Subcutaneous abdominal adipose tissue (tissue), 5 donors: Measurements from ENCODE around the gene HECW1.

Source experiments
- H3K27ac ChIP-seq: one replicate; pipeline ENCODE4 v1.7.0; 2013; ENCODE audit warnings: low read depth, mild to moderate bottlenecking, inconsistent platforms, low read length, moderate library complexity
- H3K27me3 ChIP-seq, 5 donors: one replicate each; pipeline ENCODE4 v1.7.0; 2013; ENCODE audit warnings: low read length in 5 of 5, inconsistent platforms in 1 of 5; ENCODE audit not compliant: control insufficient read depth in 5 of 5, insufficient read depth in 4 of 5
- H3K36me3 ChIP-seq, 5 donors: one replicate each; pipeline ENCODE4 v1.7.0; 2013; ENCODE audit warnings: low read length in 5 of 5; ENCODE audit not compliant: control insufficient read depth in 5 of 5, insufficient read depth in 5 of 5
- H3K4me1 ChIP-seq, 5 donors: one replicate each; pipeline ENCODE4 v1.7.0; 2013; ENCODE audit warnings: low read length in 5 of 5, mild to moderate bottlenecking in 3 of 5, moderate library complexity in 1 of 5; ENCODE audit not compliant: control insufficient read depth in 5 of 5, insufficient read depth in 5 of 5
- H3K4me3 ChIP-seq, 5 donors: one replicate each; pipeline ENCODE4 v1.7.0; 2013; ENCODE audit warnings: low read length in 5 of 5, low read depth in 1 of 5
- H3K9ac ChIP-seq, 5 donors: one replicate each; pipeline ENCODE4 v1.7.0; 2013; ENCODE audit warnings: low read length in 5 of 5, mild to moderate bottlenecking in 4 of 5, moderate library complexity in 3 of 5
- H3K9me3 ChIP-seq, 5 donors: one replicate each; pipeline ENCODE4 v1.7.0; 2013; ENCODE audit warnings: low read length in 5 of 5; ENCODE audit not compliant: control insufficient read depth in 5 of 5
- donor health status: healthy.
- donor health status: healthy.
- donor health status: healthy.
- donor health status: healthy.
- donor health status: healthy.

The HECW1 gene

DNA sequence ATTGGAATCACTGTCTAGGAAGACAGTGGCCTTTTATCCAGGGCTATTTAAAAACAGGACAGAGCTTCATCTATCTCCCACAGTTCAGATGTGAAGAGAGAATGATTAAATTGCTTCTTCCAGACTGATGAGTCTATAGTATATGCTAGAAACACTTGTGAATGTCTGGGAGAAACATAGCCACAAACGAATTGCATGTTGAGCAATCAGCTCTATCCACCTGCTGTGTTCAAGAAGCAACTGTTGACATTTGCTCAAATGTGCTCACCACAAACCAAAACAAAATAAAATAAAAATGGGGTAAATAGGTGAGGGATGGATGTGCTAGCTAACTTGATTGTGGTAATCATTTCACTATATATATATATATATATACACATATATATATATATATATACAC is 195.1 kb downstream of the HECW1 start:
- Histone ChIP-seq H3K9ac (no peak overlapping the region), H3K9me3 (no peaks in the 10 kb centered on the region), H3K4me1 (no peaks in the 10 kb centered on the region), H3K36me3 (no peaks in the 10 kb centered on the region), H3K27ac (no peak overlapping the region), H3K4me3 (no peak overlapping the region), H3K27me3 (peaks cover 0 to 6% (median 1%) of the 10 kb centered on the region in 5 donors)

DNA sequence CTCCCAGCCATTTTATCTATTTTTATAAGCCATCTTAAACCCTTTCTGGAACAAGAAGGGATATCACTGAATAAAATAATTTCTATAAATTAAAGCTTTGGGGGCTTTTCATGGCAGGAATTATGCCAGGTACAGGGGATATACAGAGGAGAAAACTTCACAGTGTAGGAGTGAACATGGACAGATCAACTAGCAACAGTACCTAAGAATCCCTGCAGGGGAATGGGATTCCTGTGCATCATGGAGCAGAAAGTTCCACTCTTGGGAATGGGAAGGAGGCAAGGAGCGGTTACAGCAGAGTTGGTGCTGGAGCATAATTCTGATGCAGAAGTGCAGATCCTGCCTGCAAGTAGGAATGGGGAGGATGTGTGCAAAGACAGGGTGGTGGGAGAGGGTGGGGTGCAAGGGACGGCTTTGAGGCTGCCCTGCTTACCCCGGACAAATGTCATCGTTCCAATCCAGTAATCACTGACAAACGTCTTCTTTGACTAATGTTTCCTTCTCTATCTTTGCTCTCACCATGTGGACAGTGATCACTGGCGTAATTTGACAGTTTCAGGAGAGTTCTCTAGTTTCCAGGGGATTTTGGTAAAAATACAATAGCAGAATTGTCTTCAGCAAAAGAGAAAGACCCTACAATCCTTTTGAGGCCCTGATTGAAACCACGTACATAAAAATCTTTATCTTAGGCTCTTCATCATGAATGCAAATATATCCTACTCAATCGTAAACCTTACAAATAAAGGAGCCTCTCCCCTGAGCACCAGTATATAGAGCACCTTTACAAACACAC is 196.7 kb downstream of the HECW1 start:
- Histone ChIP-seq H3K27ac (no peak overlapping the region), H3K9me3 (no peaks in the 10 kb centered on the region), H3K9ac (no peak overlapping the region), H3K4me1 (no peaks in the 10 kb centered on the region), H3K4me3 (no peak overlapping the region), H3K27me3 (peaks cover 0 to 1% (median 0%) of the 10 kb centered on the region in 5 donors), H3K36me3 (no peaks in the 10 kb centered on the region)

DNA sequence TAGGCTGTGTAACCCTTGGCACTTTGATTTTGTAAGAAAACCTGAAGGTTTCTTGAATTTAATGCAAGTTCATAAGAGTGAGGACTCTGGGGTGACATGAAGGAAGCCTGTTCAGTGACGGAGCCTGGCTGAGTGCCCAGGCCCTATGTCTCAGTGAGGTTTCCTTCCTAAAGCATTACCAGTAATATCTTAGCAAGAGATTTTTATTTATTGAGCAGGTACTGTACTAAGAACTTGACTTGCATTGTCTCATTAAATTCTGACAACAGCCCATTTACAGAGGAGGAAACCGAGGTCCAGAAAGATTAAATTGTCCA is 197.2 kb downstream of the HECW1 start:
- H3K27me3 ChIP-seq: no peaks in the 10 kb centered on the region
- H3K4me1 ChIP-seq: no peaks in the 10 kb centered on the region
- no peaks in the 10 kb centered on the region for H3K36me3 ChIP-seq
- H3K27ac ChIP-seq: no peak overlapping the region
- H3K9me3 ChIP-seq: no peaks in the 10 kb centered on the region
- H3K4me3 ChIP-seq: no peak overlapping the region
- H3K9ac ChIP-seq: no peak overlapping the region

DNA sequence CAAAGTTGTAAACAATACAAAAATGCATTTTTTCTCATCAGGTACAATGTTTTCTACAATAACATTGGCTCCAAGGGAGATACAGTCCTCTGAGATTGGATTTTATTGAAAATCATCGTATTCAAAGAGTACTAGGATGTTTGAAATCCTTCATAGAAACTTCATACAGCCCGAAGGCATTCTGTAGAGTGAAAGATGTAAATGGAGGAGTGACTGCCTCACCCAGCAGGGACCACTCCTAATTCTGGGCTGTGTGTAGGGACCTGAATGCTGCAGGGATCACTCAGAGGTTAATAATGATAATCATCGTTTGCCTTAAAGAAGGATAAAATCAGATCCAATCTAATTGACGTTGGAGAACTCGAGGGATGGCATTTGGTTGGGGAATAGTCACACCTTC is 198.6 kb downstream of the HECW1 start:
- H3K9ac ChIP-seq: no peak overlapping the region
- H3K4me1 ChIP-seq: no peaks in the 10 kb centered on the region
- H3K27me3 ChIP-seq: no peaks in the 10 kb centered on the region
- no peak overlapping the region for H3K4me3 ChIP-seq
- no peaks in the 10 kb centered on the region for H3K36me3 ChIP-seq
- no peak overlapping the region for H3K27ac ChIP-seq
- H3K9me3 ChIP-seq: no peaks in the 10 kb centered on the region

DNA sequence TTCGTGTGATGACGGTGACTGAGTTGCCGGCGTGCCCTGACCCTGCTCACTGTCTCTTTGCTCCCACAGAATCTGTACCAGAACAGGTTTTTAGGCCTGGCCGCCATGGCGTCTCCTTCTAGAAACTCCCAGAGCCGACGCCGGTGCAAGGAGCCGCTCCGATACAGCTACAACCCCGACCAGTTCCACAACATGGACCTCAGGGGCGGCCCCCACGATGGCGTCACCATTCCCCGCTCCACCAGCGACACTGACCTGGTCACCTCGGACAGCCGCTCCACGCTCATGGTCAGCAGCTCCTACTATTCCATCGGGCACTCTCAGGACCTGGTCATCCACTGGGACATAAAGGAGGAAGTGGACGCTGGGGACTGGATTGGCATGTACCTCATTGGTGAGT is 199.2 kb downstream of the HECW1 start:
- H3K4me1 ChIP-seq: no peaks in the 10 kb centered on the region
- H3K9ac ChIP-seq: no peak overlapping the region
- no peaks in the 10 kb centered on the region for H3K36me3 ChIP-seq
- no peaks in the 10 kb centered on the region for H3K9me3 ChIP-seq
- no peak overlapping the region for H3K27ac ChIP-seq
- no peak overlapping the region for H3K4me3 ChIP-seq
- H3K27me3 ChIP-seq: no peaks in the 10 kb centered on the region

DNA sequence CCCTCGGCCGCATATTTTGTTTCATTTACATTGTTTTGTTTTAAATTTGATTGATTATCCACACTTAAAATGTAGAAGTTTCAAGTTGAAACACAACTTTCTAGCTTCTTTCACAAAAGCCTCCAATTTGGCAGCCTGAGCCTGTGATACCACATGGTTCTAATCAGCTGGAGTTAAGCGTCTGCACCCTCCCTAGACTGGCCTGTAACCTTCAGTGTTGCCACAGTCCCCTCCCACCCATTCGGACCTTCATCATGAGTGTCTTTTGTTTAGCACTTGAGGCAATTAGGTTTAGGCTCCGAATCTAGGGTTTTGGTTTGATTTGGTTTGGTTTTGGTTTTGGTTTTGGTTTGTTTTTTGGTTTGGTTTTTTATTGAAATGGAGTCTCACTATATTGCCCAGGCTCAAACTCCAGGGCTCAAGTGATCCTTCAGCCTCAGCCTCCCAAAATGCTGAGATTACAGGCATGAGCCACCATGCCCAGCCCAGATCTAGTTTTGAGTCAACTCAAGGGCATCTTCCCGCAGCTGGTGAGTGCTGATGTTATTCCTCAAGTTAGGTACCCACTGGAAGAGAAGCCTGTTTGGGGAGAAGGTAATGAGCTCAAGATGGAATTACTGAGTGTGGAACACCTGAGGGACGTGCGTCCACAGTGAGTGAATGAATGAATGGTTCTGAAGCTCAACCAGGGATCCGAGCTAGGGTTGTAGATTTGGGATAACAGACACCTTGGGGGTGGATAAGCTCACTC is 201.4 kb downstream of the HECW1 start:
- H3K4me3 ChIP-seq: no peak overlapping the region
- no peak overlapping the region for H3K27ac ChIP-seq
- no peaks in the 10 kb centered on the region for H3K36me3 ChIP-seq
- no peaks in the 10 kb centered on the region for H3K27me3 ChIP-seq
- H3K9me3 ChIP-seq: no peaks in the 10 kb centered on the region
- H3K9ac ChIP-seq: no peak overlapping the region
- peaks cover 0 to 13% (median 4%) of the 10 kb centered on the region in 5 donors for H3K4me1 ChIP-seq

DNA sequence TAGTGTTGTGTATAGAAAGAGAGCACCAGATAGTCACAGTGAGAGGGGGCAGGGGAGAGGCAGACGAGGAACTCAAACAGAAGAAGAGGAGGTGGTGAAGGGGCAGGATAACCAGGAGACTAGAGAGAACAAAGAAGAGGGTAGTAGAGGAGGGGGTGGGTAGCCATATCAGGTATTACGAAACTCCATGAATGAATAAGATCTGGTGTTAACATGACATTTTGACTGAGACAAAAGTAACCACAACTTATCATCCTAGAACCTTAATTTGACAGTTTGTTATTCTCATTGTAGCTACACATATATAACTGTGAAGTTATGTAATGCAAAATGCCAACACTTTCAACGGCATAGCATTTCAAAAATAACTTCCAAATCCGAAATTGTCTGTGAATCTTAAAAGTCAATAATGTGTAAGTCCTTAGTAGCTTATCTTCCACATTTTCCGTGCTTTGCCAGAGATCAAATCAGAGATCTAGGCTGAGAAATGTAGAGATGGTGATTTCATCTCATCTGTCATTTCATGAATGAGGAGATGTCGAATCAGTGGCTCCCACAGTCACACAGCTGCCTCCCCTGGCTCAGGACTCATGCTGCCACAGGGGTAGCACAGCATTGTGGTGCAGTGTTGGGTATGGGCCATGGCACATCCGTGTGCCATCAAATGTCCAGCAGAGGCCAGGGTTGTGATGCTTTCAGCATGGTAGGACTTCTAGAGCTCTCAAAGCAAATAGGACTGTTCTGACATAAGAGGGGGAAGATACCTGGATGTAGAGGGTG is 202.1 kb downstream of the HECW1 start:
- H3K27ac ChIP-seq: no peak overlapping the region

DNA sequence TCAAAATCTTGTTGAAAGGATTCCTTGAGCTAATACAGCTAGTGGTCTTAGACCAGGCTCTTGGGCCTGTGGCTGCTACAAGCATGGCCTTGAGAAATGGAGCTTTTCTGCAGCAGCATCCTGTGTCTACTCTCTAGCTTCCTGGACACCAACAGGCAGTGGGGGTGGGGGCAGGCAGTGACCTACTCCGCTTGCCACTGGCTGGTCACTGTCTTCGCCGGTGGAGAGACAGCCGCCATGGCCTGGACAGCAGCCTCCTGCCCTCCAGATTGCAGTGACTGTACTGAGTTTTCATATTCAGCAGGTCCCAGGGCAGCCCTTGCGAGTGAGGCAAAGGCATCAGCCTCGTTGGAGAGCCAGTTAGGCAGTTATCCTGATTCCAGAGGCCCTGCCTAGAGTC is 204.6 kb downstream of the HECW1 start:
- Histone ChIP-seq H3K27ac (no peak overlapping the region), H3K4me3 (no peak overlapping the region), H3K9me3 (no peaks in the 10 kb centered on the region), H3K9ac (no peak overlapping the region), H3K27me3 (no peaks in the 10 kb centered on the region), H3K4me1 (peaks cover 0 to 14% (median 4%) of the 10 kb centered on the region in 5 donors), H3K36me3 (no peaks in the 10 kb centered on the region)

More for the DNA sequence above, 202.1 kb downstream of the HECW1 start:
- Histone ChIP-seq H3K27me3 (no peaks in the 10 kb centered on the region), H3K36me3 (no peaks in the 10 kb centered on the region), H3K4me1 (peaks cover 0 to 14% (median 4%) of the 10 kb centered on the region in 5 donors), H3K9me3 (no peaks in the 10 kb centered on the region), H3K9ac (no peak overlapping the region), H3K4me3 (no peak overlapping the region)

DNA sequence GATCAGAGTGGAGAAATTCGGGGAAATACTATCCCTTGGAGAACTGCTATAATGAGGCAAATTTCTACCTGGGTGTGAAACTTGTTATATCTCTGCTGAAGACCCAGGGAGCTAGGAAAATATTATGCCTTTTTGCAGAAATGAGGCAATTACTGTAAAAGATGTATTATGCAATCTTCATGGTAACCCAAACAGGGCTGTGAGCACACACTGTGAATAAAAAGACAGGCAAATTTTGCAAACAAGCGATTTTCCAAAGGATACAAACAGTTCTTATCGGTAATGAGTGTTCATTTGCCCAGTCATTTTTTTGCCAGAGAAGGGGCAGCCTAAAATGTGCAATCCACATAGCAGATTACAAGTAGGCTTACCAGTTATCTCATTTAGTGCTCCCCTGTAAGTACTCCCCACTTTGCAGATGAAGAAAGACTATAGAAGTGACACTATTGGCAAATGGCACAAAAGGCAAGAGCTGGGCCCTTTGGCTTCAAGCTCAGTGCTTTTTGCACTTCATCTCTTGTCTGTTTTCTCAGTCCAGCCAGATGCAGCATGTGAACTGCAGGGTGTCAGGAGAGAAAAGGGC is 205.8 kb downstream of the HECW1 start:
- Histone ChIP-seq H3K36me3 (no peaks in the 10 kb centered on the region), H3K4me3 (no peak overlapping the region), H3K9ac (no peak overlapping the region), H3K9me3 (no peaks in the 10 kb centered on the region), H3K4me1 (peaks cover 0 to 14% (median 4%) of the 10 kb centered on the region in 5 donors), H3K27ac (peak overlapping the region; percentile 9), H3K27me3 (no peaks in the 10 kb centered on the region)
